T-cell (primary cell): Measurements from ENCODE around the gene ARL1. TPM values are rescaled to one million over a fixed set of nuclear protein-coding genes. Genes with fewer than 3 reads are reported as not detected.
"Not testable (repeated sequence)": the region's sequence is repeated elsewhere in the genome, so short reads cannot be mapped to it uniquely, and the experiment has no call there.

ENCODE experiments used
- ATAC-seq, 4 experiments: fragments of 200-7000 bp in 3 of 4; fragments of 150-1000 bp in 1 of 4; cut with Tn5 transposase; replicated peaks in 1 of 4; 1 replicate in 3 of 4; 2 replicates in 1 of 4; pipeline ENCODE4 v1.10.0; 2021; ENCODE audit warnings: moderate library complexity in 3 of 4, mild to moderate bottlenecking in 2 of 4, moderate number of reproducible peaks in 1 of 4
- CTCF ChIA-PET, 2 donors: fragments of 300-600 bp; sonication (Branson Sonifier 250); formaldehyde crosslinking; loops; one replicate each; lab custom pipeline; 2022; ENCODE audit warnings: antibody characterized with exemption in 2 of 2; lab: Charles Lee
- POLR2A ChIA-PET, 2 donors: fragments of 300-600 bp; sonication (Branson Sonifier 250); formaldehyde crosslinking; loops; one replicate each; lab custom pipeline; 2022; ENCODE audit warnings: antibody characterized with exemption in 2 of 2; lab: Charles Lee
- DNase-seq, 35 experiments: peaks; one replicate each; pipeline versions ENCODE4 v3.0.0 to v3.0.0-alpha.2; 2013 to 2023
- H3K27ac ChIP-seq: one replicate; pipeline ENCODE4 v1.5.1; 2013; ENCODE audit warnings: low read length
- H3K27me3 ChIP-seq, 2 experiments: replicated peaks in 1 of 2; 1 replicate in 1 of 2; 2 replicates in 1 of 2; pipeline versions ENCODE4 v1.6.1 to v1.7.0; 2013; ENCODE audit warnings: low read length in 1 of 2, mixed read lengths in 1 of 2; ENCODE audit not compliant: control insufficient read depth in 2 of 2, insufficient read depth in 2 of 2; ENCODE audit errors: extremely low read depth in 1 of 2
- H3K36me3 ChIP-seq, 2 donors: 1 replicate in 1 of 2; 2 replicates in 1 of 2; pipeline versions ENCODE4 v1.6.1 to v1.7.0; 2013; ENCODE audit warnings: low read length in 1 of 2; ENCODE audit not compliant: control insufficient read depth in 2 of 2, insufficient read depth in 1 of 2; ENCODE audit errors: extremely low read depth in 1 of 2
- H3K4me1 ChIP-seq, 2 experiments: 1 replicate in 1 of 2; 2 replicates in 1 of 2; pipeline versions ENCODE4 v1.6.1 to v1.7.0; 2013; ENCODE audit warnings: low read length in 2 of 2, mixed read lengths in 1 of 2; ENCODE audit not compliant: insufficient read depth in 2 of 2, control insufficient read depth in 1 of 2; ENCODE audit errors: extremely low read depth in 1 of 2
- H3K4me3 ChIP-seq, 2 donors: 1 replicate in 1 of 2; 2 replicates in 1 of 2; pipeline versions ENCODE4 v1.5.1 to v1.7.0; 2013; ENCODE audit warnings: mild to moderate bottlenecking in 2 of 2, low read length in 1 of 2, moderate library complexity in 1 of 2; ENCODE audit not compliant: control insufficient read depth in 1 of 2; ENCODE audit errors: extremely low read depth in 1 of 2
- H3K9me3 ChIP-seq: 2 replicates; pipeline ENCODE4 v1.7.0; 2013
- H3K27ac Mint-ChIP-seq, 2 donors: one replicate each; pipeline ENCODE4 v1.8.0; 2020 to 2021; ENCODE audit warnings: mild to moderate bottlenecking in 2 of 2, mixed read lengths in 2 of 2
- H3K27me3 Mint-ChIP-seq, 2 donors: one replicate each; pipeline ENCODE4 v1.8.0; 2021 to 2022; ENCODE audit warnings: mixed read lengths in 2 of 2
- H3K36me3 Mint-ChIP-seq: one replicate; pipeline ENCODE4 v1.8.0; 2021; ENCODE audit warnings: mixed read lengths
- H3K4me1 Mint-ChIP-seq, 3 donors: one replicate each; pipeline ENCODE4 v1.8.0; 2020 to 2022; ENCODE audit warnings: mixed read lengths in 3 of 3, mild to moderate bottlenecking in 1 of 3
- H3K4me3 Mint-ChIP-seq, 3 donors: one replicate each; pipeline ENCODE4 v1.8.0; 2020 to 2022; ENCODE audit warnings: mild to moderate bottlenecking in 3 of 3, mixed read lengths in 3 of 3, moderate library complexity in 3 of 3
- H3K9me3 Mint-ChIP-seq, 3 donors: one replicate each; pipeline ENCODE4 v1.8.0; 2020 to 2022; ENCODE audit warnings: mixed read lengths in 3 of 3
- WGBS: methylation state at CpG from one replicate; pipeline ENCODE4 v1.1.5; 2013; ENCODE audit warnings: missing lambda C conversion rate; ENCODE audit not compliant: insufficient coverage; 5-methylcytosine and 5-hydroxymethylcytosine counted together
- total RNA-seq, 35 experiments: library from RNA in 6 of 35; stranded (reverse) in 6 of 35; fragments of 120-200 nt in 1 of 35; gene quantifications; one replicate each; pipeline versions ENCODE4 v1.2.1 to v1.2.4 and lab custom pipeline; 2013 to 2026

ARL1 gene
- total RNA-seq, 5 donors from 2014 or later (not counting 1 experiment from before 2014, with no cell fraction given) = 27.9 to 36.2 (median 32.3) TPM

- H3K4me3 ChIP-seq = no peak overlapping the region
- DNase-seq (no peak), ATAC-seq (no peak)
- H3K4me1 Mint-ChIP-seq = no peaks in the 10 kb centered on the region
- H3K9me3 Mint-ChIP-seq = no peaks in the 10 kb centered on the region
- ChIA-PET POLR2A (interaction anchor here in 1 of 2 donors (0.6 kb wide), 1 partner anchor 151 kb away, joined by 3 read pairs; no protein-coding TSS in a partner anchor), CTCF (no interaction called here)
- no peaks in the 10 kb centered on the region for H3K36me3 Mint-ChIP-seq
- H3K27ac ChIP-seq = no peak overlapping the region
- H3K4me3 Mint-ChIP-seq = no peak overlapping the region
- H3K9me3 ChIP-seq = no peaks in the 10 kb centered on the region
- no peaks in the 10 kb centered on the region for H3K4me1 ChIP-seq
- peaks cover 0 to 12% of the 10 kb centered on the region in 2 donors for H3K27me3 Mint-ChIP-seq
- 14% methylated on average over 1 of the region's 2 CpGs for WGBS
- H3K36me3 ChIP-seq = no peaks in the 10 kb centered on the region
- no peak overlapping the region for H3K27ac Mint-ChIP-seq
- peaks cover 0 to 8% of the 10 kb centered on the region in 2 experiments for H3K27me3 ChIP-seq
Measured at GRCh38 chr12:101424620-101425019, 17.0 kb upstream of the ARL1 start.

- DNase-seq, H3K4me3 Mint-ChIP-seq, H3K27me3 ChIP-seq, ATAC-seq, H3K36me3 ChIP-seq, POLR2A ChIA-PET, H3K4me1 ChIP-seq, H3K4me1 Mint-ChIP-seq, H3K27ac Mint-ChIP-seq, H3K36me3 Mint-ChIP-seq, H3K9me3 ChIP-seq, H3K4me3 ChIP-seq, H3K9me3 Mint-ChIP-seq, H3K27me3 Mint-ChIP-seq, H3K27ac ChIP-seq: not testable (repeated sequence)
- CTCF ChIA-PET = interaction anchor here in 1 of 2 donors (0.6 to 0.9 kb wide), 3 partner anchors 37 to 251 kb away, joined by 3 to 4 read pairs (median 3); no protein-coding TSS in a partner anchor
- WGBS = 80% methylated on average over 1 of the region's 4 CpGs
Measured at GRCh38 chr12:101422066-101422465, 14.5 kb upstream of the ARL1 start.

- DNase-seq = no peak
- CTCF ChIA-PET = interaction anchor here (0.6 to 1.1 kb wide), 10 partner anchors 9 to 433 kb away, joined by 3 to 17 read pairs (median 4); partner anchors contain the start of gene GNPTAB (in 1 of the 2)
- Histone ChIP-seq H3K36me3 (no peaks in the 10 kb centered on the region), H3K27me3 (no peaks in the 10 kb centered on the region), H3K27ac (no peak overlapping the region), H3K4me1 (no peaks in the 10 kb centered on the region), H3K9me3 (no peaks in the 10 kb centered on the region), H3K4me3 (no peak overlapping the region)
- Mint-ChIP-seq H3K27ac (no peak overlapping the region), H3K4me1 (no peaks in the 10 kb centered on the region), H3K36me3 (no peaks in the 10 kb centered on the region), H3K27me3 (peaks cover 4% of the 10 kb centered on the region in 2 donors), H3K9me3 (no peaks in the 10 kb centered on the region), H3K4me3 (no peak overlapping the region)
- ATAC-seq = no peak
- POLR2A ChIA-PET = no interaction called here
- WGBS = no CpG with 5 or more reads among the region's 1 CpG
Measured at GRCh38 chr12:101415228-101415627, 7.7 kb upstream of the ARL1 start.

GRCh38 chr12:101414533-101415119 is 7.1 kb upstream of the ARL1 start:
- ATAC-seq (no peak), DNase-seq (peak in 4 of 35 experiments; percentile 2 to 49 (median 5))
- no peaks in the 10 kb centered on the region for H3K9me3 ChIP-seq
- H3K27me3 Mint-ChIP-seq = peaks cover 4% of the 10 kb centered on the region in 2 donors
- no peak overlapping the region for H3K27ac ChIP-seq
- H3K36me3 Mint-ChIP-seq = no peaks in the 10 kb centered on the region
- H3K4me3 Mint-ChIP-seq = no peak overlapping the region
- WGBS = no CpG with 5 or more reads among the region's 2 CpGs
- H3K36me3 ChIP-seq = no peaks in the 10 kb centered on the region
- H3K27ac Mint-ChIP-seq = no peak overlapping the region
- no peak overlapping the region for H3K4me3 ChIP-seq
- ChIA-PET POLR2A (no interaction called here), CTCF (interaction anchor here (0.6 to 1.1 kb wide), 10 partner anchors 9 to 434 kb away, joined by 3 to 17 read pairs (median 4); partner anchors contain the start of gene GNPTAB (in 1 of the 2))
- H3K9me3 Mint-ChIP-seq = no peaks in the 10 kb centered on the region
- H3K27me3 ChIP-seq = no peaks in the 10 kb centered on the region
- no peaks in the 10 kb centered on the region for H3K4me1 Mint-ChIP-seq
- H3K4me1 ChIP-seq = no peaks in the 10 kb centered on the region

- H3K4me1 ChIP-seq = peaks cover 6 to 16% of the 10 kb centered on the region in 2 experiments
- H3K27ac Mint-ChIP-seq, H3K9me3 ChIP-seq, H3K36me3 Mint-ChIP-seq, H3K27me3 Mint-ChIP-seq, POLR2A ChIA-PET, H3K36me3 ChIP-seq, DNase-seq, CTCF ChIA-PET, ATAC-seq, H3K9me3 Mint-ChIP-seq, H3K27ac ChIP-seq, H3K27me3 ChIP-seq, H3K4me3 Mint-ChIP-seq, H3K4me3 ChIP-seq: not testable (repeated sequence)
- WGBS = 96% methylated on average over 4 of the region's 8 CpGs
- peaks cover 21 to 28% (median 27%) of the 10 kb centered on the region in 3 donors for H3K4me1 Mint-ChIP-seq
Measured at GRCh38 chr12:101410169-101410568, 2.6 kb upstream of the ARL1 start.

GRCh38 chr12:101407049-101407435 is 530 bp downstream of the ARL1 start:
- WGBS = 0% methylated on average over 11 of the region's 18 CpGs
- POLR2A ChIA-PET = no interaction called here
- ATAC-seq (peak; percentile 25 to 42 (median 34)), DNase-seq (peak in 16 of 35 experiments; percentile 1 to 34 (median 11))
- Histone ChIP-seq H3K9me3 (no peaks in the 10 kb centered on the region), H3K4me3 (peak overlapping the region; percentile 84 to 96), H3K36me3 (no peaks in the 10 kb centered on the region), H3K27ac (peak overlapping the region; percentile 86), H3K27me3 (peaks cover 0 to 2% of the 10 kb centered on the region in 2 experiments), H3K4me1 (peaks cover 6 to 16% of the 10 kb centered on the region in 2 experiments)
- Mint-ChIP-seq H3K9me3 (no peaks in the 10 kb centered on the region), H3K4me3 (peak overlapping the region; percentile 98 to 99 (median 99)), H3K27ac (peak overlapping the region; percentile 93 to 94), H3K4me1 (peaks cover 29 to 36% (median 34%) of the 10 kb centered on the region in 3 donors), H3K27me3 (no peaks in the 10 kb centered on the region), H3K36me3 (no peaks in the 10 kb centered on the region)
- CTCF ChIA-PET = interaction anchor here (0.6 to 1.8 kb wide), 5 partner anchors 53 to 431 kb away, joined by 3 to 7 read pairs (median 4); partner anchors contain the start of gene GNPTAB (in 1 of the 2)
